Measurements from ENCODE around the gene USP48. TPM values are rescaled to one million over a fixed set of nuclear protein-coding genes. Genes with fewer than 3 reads are reported as not detected.

USP48 gene
- total RNA-seq, 3 donors from 2014 or later, result 39.1 to 70.6 (median 52.2) TPM

- Histone ChIP-seq H3K4me3 (no peak within 1 kb of the TSS), H3K4me1 (ENCODE audit: low read depth) (no peaks in the 10 kb centered on the region), H3K9me3 (no peaks in the 10 kb centered on the region), H3K36me3 (ENCODE audit: low read depth) (no peaks in the 10 kb centered on the region)
- DNase-seq (no peak), ATAC-seq (peak; percentile 31)
- intact Hi-C loops (cut with DNase I, micrococcal nuclease), result no loop called here
- no peak for TF ChIP-seq CTCF (IDR thresholded peaks at IDR 0.05)
These were observed 28.9 kb upstream of the USP48 start, which contains the start of gene LDLRAD2 for GRCh38 chr1:21811875-21812305. TSS of gene LDLRAD2 (plus strand) at chr1:21812265. CDS start at chr1:21812452, 187 bp downstream.

- intact Hi-C loops (cut with DNase I, micrococcal nuclease), result no loop called here
- no peak for TF ChIP-seq CTCF (IDR thresholded peaks at IDR 0.05)
- Histone ChIP-seq H3K9me3 (no peaks in the 10 kb centered on the region), H3K4me1 (ENCODE audit: low read depth) (no peaks in the 10 kb centered on the region), H3K4me3 (no peak overlapping the region), H3K36me3 (ENCODE audit: low read depth) (no peaks in the 10 kb centered on the region)
- DNase-seq (no peak), ATAC-seq (no peak)
These were observed 21.6 kb upstream of the USP48 start for GRCh38 chr1:21804536-21804935.

GRCh38 chr1:21801100-21801499 is 18.2 kb upstream of the USP48 start:
- ATAC-seq (no peak), DNase-seq (no peak)
- Histone ChIP-seq H3K9me3 (no peaks in the 10 kb centered on the region), H3K36me3 (ENCODE audit: low read depth) (no peaks in the 10 kb centered on the region), H3K4me1 (ENCODE audit: low read depth) (no peaks in the 10 kb centered on the region), H3K4me3 (no peak overlapping the region)
- intact Hi-C loops (cut with DNase I, micrococcal nuclease), result no loop called here
- no peak for TF ChIP-seq CTCF (IDR thresholded peaks at IDR 0.05)

GRCh38 chr1:21799730-21800129 is 16.8 kb upstream of the USP48 start:
- no peak for TF ChIP-seq CTCF (IDR thresholded peaks at IDR 0.05)
- ATAC-seq (no peak), DNase-seq (no peak)
- H3K9me3 ChIP-seq, result no peaks in the 10 kb centered on the region
- no peak overlapping the region for H3K4me3 ChIP-seq
- no peaks in the 10 kb centered on the region for H3K4me1 ChIP-seq (ENCODE audit: low read depth)
- no peaks in the 10 kb centered on the region for H3K36me3 ChIP-seq (ENCODE audit: low read depth)
- intact Hi-C loops (cut with DNase I, micrococcal nuclease), result no loop called here

- intact Hi-C loops (cut with DNase I, micrococcal nuclease), result no loop called here
- Histone ChIP-seq H3K4me1 (ENCODE audit: low read depth) (no peaks in the 10 kb centered on the region), H3K9me3 (no peaks in the 10 kb centered on the region), H3K4me3 (no peak overlapping the region), H3K36me3 (ENCODE audit: low read depth) (no peaks in the 10 kb centered on the region)
- no peak for ATAC-seq
- no peak for DNase-seq
- TF ChIP-seq CTCF (IDR thresholded peaks at IDR 0.05), result no peak
These were observed 12.1 kb upstream of the USP48 start for GRCh38 chr1:21795075-21795474.

GRCh38 chr1:21794656-21795055 is 11.7 kb upstream of the USP48 start:
- ATAC-seq, result no peak

More at GRCh38 chr1:21794656-21795055, 11.7 kb upstream of the USP48 start:
- intact Hi-C loops (cut with DNase I, micrococcal nuclease), result no loop called here
- Histone ChIP-seq H3K4me3 (no peak overlapping the region), H3K36me3 (ENCODE audit: low read depth) (no peaks in the 10 kb centered on the region), H3K4me1 (ENCODE audit: low read depth) (no peaks in the 10 kb centered on the region), H3K9me3 (no peaks in the 10 kb centered on the region)
- TF ChIP-seq CTCF (IDR thresholded peaks at IDR 0.05), result no peak
- no peak for DNase-seq
